Testis (tissue), 2 donors: ENCODE measurements around the gene ARHGEF4.

ENCODE experiments used
- CTCF ChIP-seq, 3 experiments: fragments of 450-650 bp in 2 of 3; fragments of 200-600 bp in 1 of 3; sonication (generic) in 1 of 3; IDR thresholded peaks; one replicate each; pipeline ENCODE4 v1.5.1; 2016 to 2019; ENCODE audit warnings: antibody characterized with exemption in 3 of 3, mild to moderate bottlenecking in 2 of 3, moderate library complexity in 1 of 3
- POLR2A ChIP-seq: fragments of 450-650 bp; IDR thresholded peaks from one replicate; pipeline ENCODE4 v1.6.1; 2017; ENCODE audit warnings: antibody characterized with exemption, mild to moderate bottlenecking, moderate library complexity

- no peak for TF ChIP-seq CTCF (IDR thresholded peaks at IDR 0.05)
- TF ChIP-seq POLR2A, result no peak
Observed at GRCh38 chr2:130790312-130790711, 46.4 kb upstream of the ARHGEF4 start.
